Breast epithelium (tissue), 3 donors: ENCODE measurements around the gene ENG.

Experiments
- POLR2A ChIP-seq: fragments of 450-650 bp; IDR thresholded peaks from one replicate; pipeline ENCODE4 v1.6.1; 2016; ENCODE audit warnings: antibody characterized with exemption, mild to moderate bottlenecking, moderate library complexity
- TF ChIP-seq, protein P1 (sequence below), 3 donors: fragments of 450-650 bp; IDR thresholded peaks; one replicate each; pipeline ENCODE4 v1.5.1; 2016 to 2017; ENCODE audit warnings: antibody characterized with exemption in 3 of 3, mild to moderate bottlenecking in 3 of 3, moderate library complexity in 3 of 3

DNA sequence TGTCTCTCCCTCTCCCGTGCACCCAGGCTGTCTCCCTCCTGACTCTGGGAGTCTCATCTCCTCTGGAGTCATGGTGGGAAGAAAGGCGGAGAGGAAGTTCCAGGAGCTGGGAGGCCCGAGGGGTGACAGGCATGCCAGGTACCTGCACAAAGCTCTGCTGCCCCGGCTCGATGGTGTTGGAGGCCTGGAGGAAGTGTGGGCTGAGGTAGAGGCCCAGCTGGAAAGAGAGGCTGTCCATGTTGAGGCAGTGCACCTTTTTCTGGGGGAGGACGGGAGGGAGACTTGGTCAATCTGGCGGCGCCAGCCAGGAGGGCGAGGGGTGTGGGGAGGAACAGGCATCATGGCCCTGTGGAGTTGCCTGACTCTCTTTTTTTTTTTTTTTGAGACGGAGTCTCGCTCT, 35.9 kb downstream of the ENG start:
- TF ChIP-seq, protein P1, sequence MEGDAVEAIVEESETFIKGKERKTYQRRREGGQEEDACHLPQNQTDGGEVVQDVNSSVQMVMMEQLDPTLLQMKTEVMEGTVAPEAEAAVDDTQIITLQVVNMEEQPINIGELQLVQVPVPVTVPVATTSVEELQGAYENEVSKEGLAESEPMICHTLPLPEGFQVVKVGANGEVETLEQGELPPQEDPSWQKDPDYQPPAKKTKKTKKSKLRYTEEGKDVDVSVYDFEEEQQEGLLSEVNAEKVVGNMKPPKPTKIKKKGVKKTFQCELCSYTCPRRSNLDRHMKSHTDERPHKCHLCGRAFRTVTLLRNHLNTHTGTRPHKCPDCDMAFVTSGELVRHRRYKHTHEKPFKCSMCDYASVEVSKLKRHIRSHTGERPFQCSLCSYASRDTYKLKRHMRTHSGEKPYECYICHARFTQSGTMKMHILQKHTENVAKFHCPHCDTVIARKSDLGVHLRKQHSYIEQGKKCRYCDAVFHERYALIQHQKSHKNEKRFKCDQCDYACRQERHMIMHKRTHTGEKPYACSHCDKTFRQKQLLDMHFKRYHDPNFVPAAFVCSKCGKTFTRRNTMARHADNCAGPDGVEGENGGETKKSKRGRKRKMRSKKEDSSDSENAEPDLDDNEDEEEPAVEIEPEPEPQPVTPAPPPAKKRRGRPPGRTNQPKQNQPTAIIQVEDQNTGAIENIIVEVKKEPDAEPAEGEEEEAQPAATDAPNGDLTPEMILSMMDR (IDR thresholded peaks at IDR 0.05) = no peak
- no peak for TF ChIP-seq POLR2A
